ELF-1 (cell line): ENCODE results near the gene MKI67.

ENCODE experiments used
- DNase-seq: peaks from one replicate; pipeline ENCODE4 v3.0.0-alpha.2; 2016; ENCODE audit warnings: low read depth, low spot score

Gene MKI67

GRCh38 chr10:128052696-128053095 is 73.5 kb downstream of the MKI67 start:
- no peak for DNase-seq

GRCh38 chr10:128051548-128051947 is 74.7 kb downstream of the MKI67 start:
- DNase-seq: no peak

- DNase-seq: no peak
These were observed 75.3 kb downstream of the MKI67 start for GRCh38 chr10:128050936-128051335.

GRCh38 chr10:128050121-128050516 is 76.1 kb downstream of the MKI67 start:
- no peak for DNase-seq

GRCh38 chr10:128049226-128050120 is 76.8 kb downstream of the MKI67 start:
- DNase-seq: peak; percentile 79

GRCh38 chr10:128048819-128049210 is 77.4 kb downstream of the MKI67 start:
- DNase-seq: no peak

GRCh38 chr10:128047991-128048818 is 78.0 kb downstream of the MKI67 start:
- DNase-seq: no peak

- DNase-seq: peak; percentile 91
These were observed 78.9 kb downstream of the MKI67 start for GRCh38 chr10:128047351-128047750.

GRCh38 chr10:128046953-128047290 is 79.3 kb downstream of the MKI67 start:
- no peak for DNase-seq
